ACHN (cell line): Measurements from ENCODE around the gene COG8.
"Not testable (repeated sequence)": the region's sequence is repeated elsewhere in the genome, so short reads cannot be mapped to it uniquely, and the experiment has no call there.

Experiments
- DNase-seq: peaks from one replicate; pipeline ENCODE4 v3.0.0-alpha.2; 2015
- in situ Hi-C: cut with HindIII; loops from 2 replicates; pipeline ENCODE4 v1.10.0; 2017; ENCODE audit warnings: low sequenced_read_pairs, low pct_ligation_motif_present, low pct_unique_long_range_greater_than_20kb

COG8 gene, protein sequence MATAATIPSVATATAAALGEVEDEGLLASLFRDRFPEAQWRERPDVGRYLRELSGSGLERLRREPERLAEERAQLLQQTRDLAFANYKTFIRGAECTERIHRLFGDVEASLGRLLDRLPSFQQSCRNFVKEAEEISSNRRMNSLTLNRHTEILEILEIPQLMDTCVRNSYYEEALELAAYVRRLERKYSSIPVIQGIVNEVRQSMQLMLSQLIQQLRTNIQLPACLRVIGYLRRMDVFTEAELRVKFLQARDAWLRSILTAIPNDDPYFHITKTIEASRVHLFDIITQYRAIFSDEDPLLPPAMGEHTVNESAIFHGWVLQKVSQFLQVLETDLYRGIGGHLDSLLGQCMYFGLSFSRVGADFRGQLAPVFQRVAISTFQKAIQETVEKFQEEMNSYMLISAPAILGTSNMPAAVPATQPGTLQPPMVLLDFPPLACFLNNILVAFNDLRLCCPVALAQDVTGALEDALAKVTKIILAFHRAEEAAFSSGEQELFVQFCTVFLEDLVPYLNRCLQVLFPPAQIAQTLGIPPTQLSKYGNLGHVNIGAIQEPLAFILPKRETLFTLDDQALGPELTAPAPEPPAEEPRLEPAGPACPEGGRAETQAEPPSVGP

DNA sequence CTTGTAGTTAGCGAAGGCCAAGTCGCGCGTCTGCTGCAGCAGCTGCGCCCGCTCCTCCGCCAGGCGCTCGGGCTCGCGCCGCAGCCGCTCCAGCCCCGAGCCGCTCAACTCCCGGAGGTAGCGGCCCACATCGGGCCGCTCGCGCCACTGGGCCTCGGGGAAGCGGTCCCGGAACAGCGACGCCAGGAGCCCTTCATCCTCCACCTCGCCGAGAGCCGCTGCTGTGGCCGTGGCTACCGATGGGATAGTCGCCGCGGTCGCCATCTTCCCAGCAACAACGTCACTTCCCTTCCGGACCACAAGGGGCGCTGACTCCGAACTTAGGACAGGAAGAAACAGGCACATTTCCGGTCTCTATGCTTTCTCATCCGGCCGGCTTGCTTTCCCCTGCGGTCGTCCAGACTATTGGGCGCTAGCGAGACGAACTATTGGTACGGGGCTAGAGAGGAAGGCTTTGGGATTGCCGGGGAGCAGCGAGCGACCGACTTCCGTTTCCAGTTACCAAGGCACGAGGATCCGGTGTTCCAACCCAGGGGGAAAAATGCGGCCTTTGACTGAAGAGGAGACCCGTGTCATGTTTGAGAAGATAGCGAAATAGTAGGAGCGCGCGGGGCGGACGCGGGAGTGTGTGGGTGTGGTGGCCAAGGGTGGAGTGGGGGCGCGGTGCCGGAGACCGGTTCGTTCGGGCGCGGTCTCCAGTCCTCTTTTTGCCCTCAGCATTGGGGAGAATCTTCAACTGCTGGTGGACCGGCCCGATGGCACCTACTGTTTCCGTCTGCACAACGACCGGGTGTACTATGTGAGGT, at the start of gene COG8, which contains the start of gene NIP7:
COG8 (minus strand) TSS at position 276 of the 806 bp plus-strand sequence; CDS start at position 264, 12 bp downstream.
NIP7 (plus strand) TSS at position 484 of the 806 bp plus-strand sequence; CDS start at position 542, 58 bp downstream.
- DNase-seq: peak; percentile 100
- in situ Hi-C loops: no loop called here

DNA sequence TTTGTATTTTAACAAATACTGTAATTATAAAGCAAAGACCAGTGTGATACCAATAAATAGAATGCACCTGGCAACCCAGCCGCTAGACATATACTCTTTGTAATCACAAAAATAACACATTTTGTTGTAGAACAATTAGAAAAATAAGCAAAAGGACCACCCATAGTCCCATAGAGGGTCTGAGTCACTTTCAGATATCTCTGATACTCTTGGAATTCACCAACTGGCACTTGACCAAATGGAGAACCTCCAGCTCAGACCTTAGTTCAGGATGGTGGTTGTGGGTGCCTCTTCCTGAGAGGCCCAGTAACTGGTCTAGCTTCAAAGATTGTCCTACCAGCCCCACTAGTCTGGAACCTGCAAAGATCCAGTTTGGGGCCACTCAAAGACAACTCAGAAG, 47.2 kb upstream of the COG8 start:
- in situ Hi-C loops: no loop called here
- DNase-seq: peak; percentile 22

DNA sequence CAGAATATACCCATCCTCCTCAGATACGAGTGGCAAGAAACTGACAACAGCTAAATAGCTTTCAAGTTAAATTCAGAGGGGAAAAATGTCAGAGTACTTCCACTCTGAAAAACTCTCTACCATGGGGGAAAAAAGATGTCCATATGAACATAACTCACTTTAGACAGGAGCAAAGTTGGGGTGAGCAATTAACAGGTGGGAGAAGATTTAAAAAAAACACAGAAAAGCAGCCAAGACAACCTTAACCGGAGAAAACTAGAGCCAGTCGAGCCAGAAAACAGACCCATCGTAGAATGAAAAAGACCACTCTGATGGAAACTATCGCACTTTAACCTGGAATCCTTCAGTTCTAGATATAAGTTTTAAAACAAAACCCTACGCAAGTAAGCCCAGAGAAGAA, 45.6 kb upstream of the COG8 start:
- in situ Hi-C loops: no loop called here
- DNase-seq: no peak

DNA sequence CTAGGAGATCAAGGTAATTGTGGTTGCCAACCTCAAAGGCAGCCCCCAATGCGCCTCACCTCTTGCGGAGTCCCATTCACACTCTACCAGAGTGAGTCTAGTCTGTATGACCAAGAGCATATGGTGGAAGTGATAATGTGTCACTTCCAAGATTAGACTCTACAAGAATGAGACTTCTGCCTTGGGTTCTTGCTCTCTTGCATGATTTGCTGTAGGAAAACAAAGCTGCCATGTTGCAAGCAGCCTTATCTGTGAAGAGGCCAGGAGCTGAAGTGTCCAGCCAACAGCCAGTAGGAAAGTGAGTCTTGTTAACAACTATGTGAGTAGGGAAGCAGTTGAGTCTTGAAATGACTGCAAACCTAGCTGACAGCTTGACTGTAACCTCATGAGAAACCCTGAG, 43.1 kb upstream of the COG8 start:
- in situ Hi-C loops: no loop called here
- no peak for DNase-seq

DNA sequence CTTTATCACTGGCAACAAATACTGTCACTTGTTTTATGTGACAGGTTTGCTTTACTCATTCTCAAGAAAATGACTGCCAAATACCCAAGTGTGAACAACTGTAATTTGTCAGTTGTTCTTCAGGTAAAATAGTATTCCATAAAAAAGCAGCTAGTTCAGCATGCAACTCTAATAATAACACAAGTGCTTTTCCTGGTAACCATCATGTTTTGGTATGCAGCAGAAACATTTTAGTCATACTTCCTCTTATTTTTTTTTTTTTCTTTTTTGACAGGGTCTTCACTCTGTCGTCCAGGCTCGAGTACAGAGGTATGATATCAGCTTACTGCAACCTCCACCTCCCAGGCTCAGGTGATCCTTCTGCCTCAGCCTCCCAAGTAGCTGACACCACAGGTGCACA, 41.9 kb upstream of the COG8 start:
- in situ Hi-C loops: no loop called here
- no peak for DNase-seq

DNA sequence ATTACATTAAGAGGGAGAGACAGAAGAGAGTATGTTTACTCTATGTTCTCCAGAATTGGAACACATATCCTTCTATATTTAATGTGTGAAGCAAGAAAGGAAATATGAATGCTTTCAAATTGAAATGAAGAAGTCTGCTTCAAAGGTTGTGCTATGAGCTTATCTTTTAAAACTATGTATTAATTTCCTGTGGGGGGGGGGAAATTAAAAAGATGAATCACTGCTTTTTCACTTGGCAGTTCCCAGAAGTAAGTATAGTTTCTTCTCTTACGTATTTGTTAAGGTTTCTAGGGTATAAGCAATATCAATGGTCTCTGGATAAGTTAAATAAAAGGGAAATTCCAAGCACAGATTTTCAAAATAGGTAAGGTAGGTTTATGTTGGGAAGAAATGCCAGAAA, 39.4 kb upstream of the COG8 start:
- in situ Hi-C loops: no loop called here
- DNase-seq: no peak

DNA sequence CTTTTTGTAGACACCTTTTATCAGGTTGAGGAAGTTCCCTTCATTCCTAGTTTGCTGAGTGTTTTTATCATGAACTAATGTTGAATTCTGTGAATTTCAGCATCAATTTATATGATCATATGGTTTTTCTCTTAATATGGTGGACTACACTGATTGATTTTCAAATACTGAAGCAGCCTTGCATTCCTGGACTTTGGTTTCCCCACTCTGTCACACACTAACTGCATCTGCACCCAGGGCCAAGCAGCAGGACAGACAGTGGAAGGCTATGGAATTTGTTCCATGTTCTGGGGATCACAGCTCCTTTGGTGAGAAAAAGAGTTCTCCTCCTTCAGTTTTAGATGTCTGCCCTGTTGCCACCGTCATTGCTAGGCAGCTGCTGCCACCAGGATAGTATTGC, 38.7 kb upstream of the COG8 start:
- in situ Hi-C loops: no loop called here
- no peak for DNase-seq

DNA sequence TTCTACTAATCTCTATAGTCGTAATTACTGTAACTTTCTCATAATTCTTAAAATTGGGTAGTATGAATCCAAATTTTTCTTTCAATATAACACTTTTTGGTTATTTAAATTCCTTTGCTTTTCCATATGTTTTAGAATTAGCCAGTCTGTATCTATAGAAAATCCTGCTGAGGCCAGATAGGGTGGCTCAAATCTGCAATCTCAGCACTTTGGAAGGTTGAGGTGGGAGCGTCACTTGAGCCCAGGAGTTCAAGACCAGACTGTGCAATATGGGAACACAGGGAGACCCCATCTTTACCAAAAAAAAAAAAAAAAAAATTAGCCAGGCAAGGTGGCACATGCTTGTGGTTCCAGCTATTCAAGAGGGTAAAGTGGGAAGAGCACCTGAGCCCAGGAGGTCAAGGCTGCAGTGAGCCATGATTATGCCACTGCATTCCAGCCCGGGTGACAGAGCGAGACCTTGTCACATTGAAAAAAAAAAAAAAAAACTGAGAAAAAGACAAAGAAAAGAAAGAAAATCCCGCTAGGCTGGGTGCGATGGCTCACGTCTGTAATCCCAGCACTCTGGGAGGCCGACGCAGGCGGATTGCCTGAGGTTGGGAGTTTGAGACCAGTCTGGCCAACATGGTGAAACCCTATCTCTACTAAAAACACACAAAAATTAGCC, 37.2 kb upstream of the COG8 start:
- in situ Hi-C loops: no loop called here
- no peak for DNase-seq

DNA sequence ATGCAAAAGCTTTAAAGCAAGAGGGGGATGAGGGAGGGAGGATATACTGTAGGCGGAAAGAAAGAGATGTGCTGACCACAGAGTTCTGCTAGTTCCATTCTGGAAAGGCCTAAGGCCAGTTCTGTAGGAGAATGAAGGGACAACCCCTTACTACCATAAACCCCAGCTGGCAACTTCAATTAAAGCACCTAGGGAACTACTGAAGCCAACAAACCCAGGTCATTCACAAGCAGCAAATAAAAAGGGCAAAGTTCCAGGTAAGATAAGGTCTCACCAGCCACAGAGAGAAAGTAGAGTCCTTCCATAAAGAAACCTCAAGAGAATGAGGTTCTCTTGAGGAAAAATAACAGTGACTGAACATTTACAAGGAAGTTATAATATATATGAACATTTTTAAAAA, 33.7 kb upstream of the COG8 start:
- no peak for DNase-seq
- in situ Hi-C loops: no loop called here

DNA sequence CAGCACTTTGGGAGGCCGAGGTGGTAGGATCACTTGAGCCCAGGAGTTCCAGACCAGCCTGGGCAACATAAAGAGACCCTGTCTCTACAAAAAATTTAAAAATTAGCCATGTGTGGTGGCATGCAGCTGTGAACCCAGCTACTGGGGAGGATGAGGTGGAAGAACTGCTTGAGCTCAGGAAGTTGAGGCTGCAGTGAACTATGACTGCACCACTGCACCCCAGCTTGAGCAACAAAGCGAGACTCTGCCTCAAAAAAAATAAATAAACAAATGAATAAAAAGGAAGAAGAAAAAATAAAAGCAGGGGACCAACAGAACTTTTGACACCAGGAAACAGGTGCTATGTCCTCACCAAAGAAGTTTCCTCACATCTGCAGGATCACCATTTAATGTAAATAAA, 32.2 kb upstream of the COG8 start:
- in situ Hi-C loops: no loop called here
- no peak for DNase-seq

DNA sequence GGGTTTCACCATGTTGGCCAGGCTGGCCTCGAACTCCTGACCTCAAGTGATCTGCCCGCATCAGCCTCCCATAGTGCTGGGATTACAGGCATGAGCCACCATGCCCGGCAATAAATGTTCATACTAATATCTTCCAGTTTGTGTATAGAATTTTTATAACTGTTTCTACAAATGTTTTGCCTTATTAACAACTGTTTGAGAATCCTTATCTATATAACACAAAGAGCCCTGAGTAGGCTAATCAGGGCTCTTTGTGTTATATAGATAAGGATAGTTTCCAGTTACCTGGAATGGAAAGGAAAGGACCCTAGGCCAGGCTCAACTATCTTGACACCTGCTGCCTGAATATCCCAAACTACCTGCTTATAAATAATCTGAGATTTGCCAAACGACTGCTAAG, 29.5 kb upstream of the COG8 start:
- in situ Hi-C loops: no loop called here
- DNase-seq: no peak

DNA sequence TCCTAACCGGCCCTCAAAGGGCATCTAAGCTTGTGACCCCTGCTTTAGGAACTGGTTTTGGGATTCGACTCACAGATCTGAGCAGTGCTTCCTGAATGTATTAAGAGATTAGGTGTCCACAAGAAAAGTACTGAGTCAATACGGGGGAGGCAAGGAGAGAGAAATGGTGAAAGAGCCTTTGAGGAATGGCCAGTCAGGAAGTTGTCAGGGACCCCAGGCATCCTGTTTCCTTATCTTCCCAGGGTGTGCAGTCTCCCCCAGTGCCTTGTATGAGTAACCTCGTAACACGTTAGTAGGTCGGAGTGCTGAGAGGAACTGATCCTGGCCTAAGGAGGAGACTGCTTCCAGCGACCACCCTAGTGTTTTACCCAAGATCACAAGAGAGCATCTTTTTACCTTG, 28.6 kb upstream of the COG8 start:
- in situ Hi-C loops: no loop called here
- no peak for DNase-seq

DNA sequence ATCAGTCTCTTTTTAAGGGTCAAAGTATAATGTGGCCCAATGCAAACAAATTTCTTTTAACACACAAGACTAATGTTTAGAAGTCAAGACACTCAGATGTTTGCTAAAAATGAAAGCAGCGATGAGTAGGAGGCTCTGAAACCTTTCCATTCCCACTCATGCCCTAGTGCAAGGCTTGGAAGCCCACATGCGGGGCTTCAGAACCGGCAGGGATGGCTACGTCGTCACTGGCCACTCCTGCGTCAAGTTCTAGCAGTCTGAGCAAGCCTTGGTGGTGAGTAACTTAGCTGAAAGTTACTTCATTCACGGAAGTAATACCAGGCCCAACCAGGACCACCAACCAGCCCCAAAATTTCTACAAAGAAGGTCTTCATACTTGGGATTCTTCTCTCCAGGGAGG, 27.1 kb upstream of the COG8 start:
- DNase-seq: no peak
- in situ Hi-C loops: no loop called here

DNA sequence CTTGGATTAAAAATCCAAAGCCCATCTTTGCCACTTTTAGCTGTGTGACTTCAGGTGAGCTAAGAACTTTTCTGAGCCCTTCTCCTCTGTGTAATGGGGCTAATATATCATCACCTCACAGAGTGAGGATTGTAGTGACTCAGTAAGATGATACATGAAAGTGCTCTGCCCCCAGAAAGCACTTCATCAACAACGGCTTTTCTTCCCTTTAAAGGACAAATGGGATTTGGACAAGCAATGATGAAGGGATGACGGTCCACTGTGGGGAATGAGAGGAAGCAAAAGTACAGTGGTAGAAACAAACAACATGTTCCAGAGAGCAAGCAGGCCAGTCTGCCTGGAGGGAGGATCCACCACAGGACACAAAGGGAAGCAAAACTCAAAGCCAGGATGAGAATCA, 26.5 kb upstream of the COG8 start:
- in situ Hi-C loops: no loop called here

DNA sequence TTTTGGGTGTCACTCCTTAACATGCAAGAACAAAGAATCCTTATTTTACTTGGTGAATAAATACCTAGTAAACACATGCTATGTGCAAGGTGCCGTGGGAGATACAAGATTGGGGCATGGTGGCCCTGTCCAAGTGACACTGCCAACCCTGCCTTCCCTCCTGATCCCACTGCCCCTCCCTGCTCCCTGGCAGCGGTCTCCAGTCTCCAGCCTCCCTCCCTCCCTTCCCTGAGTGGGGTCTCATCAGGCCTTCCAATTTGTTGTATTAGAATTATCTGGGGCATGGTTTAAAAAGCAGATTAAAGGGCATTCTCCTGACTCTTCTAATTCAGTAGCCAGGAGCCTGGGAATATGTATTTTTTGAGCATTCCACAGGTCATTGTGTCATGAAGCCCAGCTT, 24.7 kb upstream of the COG8 start:
- DNase-seq: no peak
- in situ Hi-C loops: no loop called here

More for the DNA sequence above, 26.5 kb upstream of the COG8 start:
- no peak for DNase-seq

DNA sequence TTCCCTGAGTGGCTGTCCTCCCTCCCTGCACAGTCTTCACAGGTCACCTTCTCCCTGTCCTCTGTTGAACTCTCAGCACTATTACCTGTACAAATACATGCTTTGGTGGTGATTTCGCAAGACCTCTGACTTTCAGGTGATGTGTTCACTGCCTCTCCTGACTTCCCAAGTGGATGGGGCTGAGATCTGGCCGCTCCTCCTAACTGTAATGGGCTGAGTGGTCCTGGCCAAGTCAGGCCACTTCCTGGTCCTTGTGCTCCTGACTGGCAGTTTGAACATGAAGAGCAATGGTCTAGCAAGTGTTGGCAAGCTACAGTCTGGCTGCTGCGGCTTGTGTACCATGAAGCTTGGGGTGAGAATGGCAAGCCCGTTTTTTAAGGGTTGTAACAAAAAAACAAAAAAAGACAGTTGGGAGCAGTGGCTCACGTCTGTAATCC, 23.9 kb upstream of the COG8 start:
- DNase-seq: no peak
- in situ Hi-C loops: no loop called here

DNA sequence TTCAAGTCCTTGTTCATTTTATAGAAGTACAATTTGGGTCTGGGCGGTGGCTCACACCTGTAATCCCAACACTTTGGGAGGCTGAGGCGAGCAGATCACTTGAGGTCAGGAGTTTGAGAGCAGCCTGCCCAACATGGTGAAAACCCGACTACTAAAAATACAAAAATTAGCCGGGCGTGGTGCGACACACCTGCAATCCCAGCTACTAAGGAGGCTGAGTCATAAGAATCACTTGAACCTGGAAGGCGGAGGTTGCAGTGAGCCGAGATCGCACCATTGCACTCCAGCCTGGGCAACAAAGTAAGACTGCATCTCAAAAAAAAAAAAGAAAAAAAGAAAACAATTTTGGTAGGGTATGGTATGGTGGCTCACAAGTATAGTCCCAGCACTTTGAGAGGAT, 20.7 kb upstream of the COG8 start:
- in situ Hi-C loops, DNase-seq: not testable (repeated sequence)

DNA sequence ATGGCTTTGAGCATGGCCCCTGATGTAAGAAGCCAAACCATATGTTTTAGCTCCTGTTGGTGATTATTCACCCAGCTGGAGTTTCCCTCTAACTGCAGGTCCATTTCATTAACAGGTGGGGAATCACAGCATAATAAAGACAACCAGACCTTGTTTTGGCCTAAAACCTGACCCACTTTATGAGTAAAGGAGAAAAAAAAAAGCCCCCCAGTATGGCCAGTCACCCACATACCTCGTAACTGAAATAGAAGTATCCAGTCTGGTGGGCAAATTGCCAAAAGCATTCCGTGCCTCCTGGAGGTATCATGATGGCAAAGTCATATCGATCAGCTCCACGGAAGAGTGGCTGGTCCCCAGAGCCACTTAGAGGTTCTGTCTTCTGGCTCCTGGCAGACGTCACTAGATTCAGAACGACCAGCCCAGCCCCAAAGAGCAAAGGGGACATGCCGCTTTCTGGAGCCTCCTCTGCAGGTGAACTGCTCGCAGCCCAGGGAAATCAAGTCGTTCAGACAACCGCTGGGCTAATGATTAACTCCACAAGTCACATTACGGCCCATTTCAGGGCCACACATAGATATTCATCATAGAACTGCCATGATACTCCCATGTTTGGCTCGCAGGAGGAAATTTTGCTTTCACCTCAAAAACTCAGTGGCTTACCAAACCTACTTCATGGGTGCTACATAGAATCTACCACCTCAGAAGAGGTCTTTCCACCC, 12.1 kb upstream of the COG8 start, which contains the start of gene TMED6:
TMED6 (minus strand) TSS at position 478 of the 719 bp plus-strand sequence; CDS start at position 445, 33 bp downstream.
- DNase-seq: peak; percentile 69
- in situ Hi-C loops: no loop called here
